Measurements from ENCODE around the gene GFRA4. TPM values are rescaled to one million over a fixed set of nuclear protein-coding genes. Genes with fewer than 3 reads are reported as not detected.

The GFRA4 gene
- total RNA-seq, 1 experiment from 2014 or later: not detected

DNA sequence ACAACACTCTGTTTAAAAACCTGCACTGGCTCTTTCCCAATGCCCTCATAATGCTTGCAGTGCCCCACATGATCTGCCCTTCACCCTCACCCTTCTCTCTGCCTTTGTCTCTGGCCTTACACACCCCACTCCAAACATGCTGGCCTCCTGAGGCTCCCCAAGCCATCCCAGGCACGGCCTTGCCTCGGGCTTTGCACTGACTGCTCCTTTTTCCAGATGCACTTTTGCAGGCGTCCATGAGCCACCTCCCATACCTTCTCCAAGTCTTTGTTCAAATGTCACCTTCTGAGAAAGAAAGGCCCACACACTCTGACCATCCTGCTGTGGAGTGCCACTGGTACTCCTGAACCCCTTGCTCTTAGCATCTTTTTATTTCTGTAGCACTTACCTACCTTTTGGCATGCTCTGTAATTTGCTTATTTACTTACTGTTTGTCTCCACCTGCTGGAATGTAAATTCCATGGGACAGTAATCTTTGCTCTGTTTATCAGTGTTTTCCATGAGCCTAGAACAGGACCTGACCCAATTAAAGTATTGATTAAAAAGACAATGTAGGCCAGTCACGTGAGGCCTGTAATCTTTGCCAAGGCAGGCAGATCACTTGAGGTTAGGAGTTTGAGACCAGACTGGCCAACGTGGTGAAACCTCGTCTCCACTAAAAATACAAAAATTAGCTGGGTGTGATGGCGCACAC is 30.7 kb downstream of the GFRA4 start:
- H3K9me3 ChIP-seq (ENCODE audit: control insufficient read depth, insufficient read depth, low read depth, low read length): no peaks in the 10 kb centered on the region
- H3K4me3 ChIP-seq (ENCODE audit: low read depth in 2 of 2, low read length in 2 of 2): no peak overlapping the region
- intact Hi-C loops (cut with micrococcal nuclease; ENCODE audit: unreplicated experiment) (no loop called here), in situ Hi-C loops (cut with HindIII; ENCODE audit: low pct_unique_long_range_greater_than_20kb, low sequenced_read_pairs) (no loop called here)
- H3K36me3 ChIP-seq (ENCODE audit: control insufficient read depth, insufficient read depth, low read length): no peaks in the 10 kb centered on the region
- ChIA-PET POLR2A (no interaction called here), CTCF (no interaction called here)
- no peaks in the 10 kb centered on the region for H3K4me1 ChIP-seq (ENCODE audit: control insufficient read depth, insufficient read depth, low read length)
- ATAC-seq (no peak), DNase-seq (ENCODE audit: low read depth, low spot score) (no peak)
- no peak for TF ChIP-seq TCF7L2 (IDR thresholded peaks at IDR 0.05; ENCODE audit: low read depth, low read length)
- TF ChIP-seq SIN3A (IDR thresholded peaks at IDR 0.05; ENCODE audit: borderline replicate concordance, insufficient read depth, low read depth, low read length): no peak
- TF ChIP-seq, protein P1, sequence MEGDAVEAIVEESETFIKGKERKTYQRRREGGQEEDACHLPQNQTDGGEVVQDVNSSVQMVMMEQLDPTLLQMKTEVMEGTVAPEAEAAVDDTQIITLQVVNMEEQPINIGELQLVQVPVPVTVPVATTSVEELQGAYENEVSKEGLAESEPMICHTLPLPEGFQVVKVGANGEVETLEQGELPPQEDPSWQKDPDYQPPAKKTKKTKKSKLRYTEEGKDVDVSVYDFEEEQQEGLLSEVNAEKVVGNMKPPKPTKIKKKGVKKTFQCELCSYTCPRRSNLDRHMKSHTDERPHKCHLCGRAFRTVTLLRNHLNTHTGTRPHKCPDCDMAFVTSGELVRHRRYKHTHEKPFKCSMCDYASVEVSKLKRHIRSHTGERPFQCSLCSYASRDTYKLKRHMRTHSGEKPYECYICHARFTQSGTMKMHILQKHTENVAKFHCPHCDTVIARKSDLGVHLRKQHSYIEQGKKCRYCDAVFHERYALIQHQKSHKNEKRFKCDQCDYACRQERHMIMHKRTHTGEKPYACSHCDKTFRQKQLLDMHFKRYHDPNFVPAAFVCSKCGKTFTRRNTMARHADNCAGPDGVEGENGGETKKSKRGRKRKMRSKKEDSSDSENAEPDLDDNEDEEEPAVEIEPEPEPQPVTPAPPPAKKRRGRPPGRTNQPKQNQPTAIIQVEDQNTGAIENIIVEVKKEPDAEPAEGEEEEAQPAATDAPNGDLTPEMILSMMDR (IDR thresholded peaks at IDR 0.05): no peak; the same call in 1 of the 2 replicates
- no peak for TF ChIP-seq POLR2AphosphoS5 (IDR thresholded peaks at IDR 0.05; ENCODE audit: low read depth, low read length)
- TF ChIP-seq, protein P2, sequence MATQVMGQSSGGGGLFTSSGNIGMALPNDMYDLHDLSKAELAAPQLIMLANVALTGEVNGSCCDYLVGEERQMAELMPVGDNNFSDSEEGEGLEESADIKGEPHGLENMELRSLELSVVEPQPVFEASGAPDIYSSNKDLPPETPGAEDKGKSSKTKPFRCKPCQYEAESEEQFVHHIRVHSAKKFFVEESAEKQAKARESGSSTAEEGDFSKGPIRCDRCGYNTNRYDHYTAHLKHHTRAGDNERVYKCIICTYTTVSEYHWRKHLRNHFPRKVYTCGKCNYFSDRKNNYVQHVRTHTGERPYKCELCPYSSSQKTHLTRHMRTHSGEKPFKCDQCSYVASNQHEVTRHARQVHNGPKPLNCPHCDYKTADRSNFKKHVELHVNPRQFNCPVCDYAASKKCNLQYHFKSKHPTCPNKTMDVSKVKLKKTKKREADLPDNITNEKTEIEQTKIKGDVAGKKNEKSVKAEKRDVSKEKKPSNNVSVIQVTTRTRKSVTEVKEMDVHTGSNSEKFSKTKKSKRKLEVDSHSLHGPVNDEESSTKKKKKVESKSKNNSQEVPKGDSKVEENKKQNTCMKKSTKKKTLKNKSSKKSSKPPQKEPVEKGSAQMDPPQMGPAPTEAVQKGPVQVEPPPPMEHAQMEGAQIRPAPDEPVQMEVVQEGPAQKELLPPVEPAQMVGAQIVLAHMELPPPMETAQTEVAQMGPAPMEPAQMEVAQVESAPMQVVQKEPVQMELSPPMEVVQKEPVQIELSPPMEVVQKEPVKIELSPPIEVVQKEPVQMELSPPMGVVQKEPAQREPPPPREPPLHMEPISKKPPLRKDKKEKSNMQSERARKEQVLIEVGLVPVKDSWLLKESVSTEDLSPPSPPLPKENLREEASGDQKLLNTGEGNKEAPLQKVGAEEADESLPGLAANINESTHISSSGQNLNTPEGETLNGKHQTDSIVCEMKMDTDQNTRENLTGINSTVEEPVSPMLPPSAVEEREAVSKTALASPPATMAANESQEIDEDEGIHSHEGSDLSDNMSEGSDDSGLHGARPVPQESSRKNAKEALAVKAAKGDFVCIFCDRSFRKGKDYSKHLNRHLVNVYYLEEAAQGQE (IDR thresholded peaks at IDR 0.05; ENCODE audit: insufficient read depth in 1 of 2, low read depth in 2 of 2, low read length in 1 of 2): no peak
- BruUV-seq (replicated peaks): no TSS peak
- H3K27me3 ChIP-seq (ENCODE audit: control insufficient read depth, insufficient read depth, low read length): no peaks in the 10 kb centered on the region
- H3K27ac ChIP-seq (ENCODE audit: low read length): no peak overlapping the region

DNA sequence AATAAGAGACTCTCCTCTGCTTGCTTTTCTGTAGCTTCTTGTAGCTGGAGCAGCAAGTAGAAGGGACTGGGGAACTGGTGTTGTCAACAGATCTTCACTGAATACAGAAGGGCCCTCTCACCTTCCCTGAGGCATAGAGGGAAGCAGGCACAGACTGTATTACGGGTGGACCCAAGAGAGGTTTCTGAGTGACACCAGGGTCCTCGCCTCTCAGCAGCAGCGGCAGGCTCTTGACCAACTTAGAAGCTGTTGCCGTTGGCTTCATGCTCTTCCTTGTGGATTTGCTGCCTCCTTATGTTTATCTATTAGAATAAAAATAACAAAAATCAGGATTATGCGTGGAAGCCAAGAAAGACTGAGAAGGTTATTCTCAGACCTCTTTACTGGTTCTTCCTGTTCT is 31.7 kb downstream of the GFRA4 start:
- no TSS peak for BruUV-seq (replicated peaks)
- intact Hi-C loops (cut with micrococcal nuclease; ENCODE audit: unreplicated experiment): no loop called here
- Histone ChIP-seq H3K4me3 (ENCODE audit: low read depth in 2 of 2, low read length in 2 of 2) (no peak overlapping the region), H3K9me3 (ENCODE audit: control insufficient read depth, insufficient read depth, low read depth, low read length) (no peaks in the 10 kb centered on the region), H3K27ac (ENCODE audit: low read length) (no peak overlapping the region), H3K36me3 (ENCODE audit: control insufficient read depth, insufficient read depth, low read length) (no peaks in the 10 kb centered on the region), H3K27me3 (ENCODE audit: control insufficient read depth, insufficient read depth, low read length) (no peaks in the 10 kb centered on the region), H3K4me1 (ENCODE audit: control insufficient read depth, insufficient read depth, low read length) (no peaks in the 10 kb centered on the region)
- in situ Hi-C loops (cut with HindIII; ENCODE audit: low pct_unique_long_range_greater_than_20kb, low sequenced_read_pairs): no loop called here
- ChIA-PET POLR2A (no interaction called here), CTCF (no interaction called here)
- ATAC-seq (no peak), DNase-seq (ENCODE audit: low read depth, low spot score) (no peak)
- TF ChIP-seq TCF7L2 (IDR thresholded peaks at IDR 0.05; ENCODE audit: low read depth, low read length) (no peak), POLR2AphosphoS5 (IDR thresholded peaks at IDR 0.05; ENCODE audit: low read depth, low read length) (no peak), SIN3A (IDR thresholded peaks at IDR 0.05; ENCODE audit: borderline replicate concordance, insufficient read depth, low read depth, low read length) (no peak)
- TF ChIP-seq, protein P2 (IDR thresholded peaks at IDR 0.05; ENCODE audit: insufficient read depth in 1 of 2, low read depth in 2 of 2, low read length in 1 of 2): no peak
- TF ChIP-seq, protein P1 (IDR thresholded peaks at IDR 0.05): no peak
